ENCODE measurements around the gene NRXN3.

NRXN3 gene

GRCh38 chr14:78310272-78310671 is 140.1 kb downstream of the NRXN3 start:
- Mint-ChIP-seq H3K27me3 (ENCODE audit: low read depth) (peaks cover 7% of the 10 kb centered on the region), H3K4me3 (no peak overlapping the region), H3K27ac (no peak overlapping the region), H3K9me3 (no peaks in the 10 kb centered on the region), H3K36me3 (ENCODE audit: low read depth) (no peaks in the 10 kb centered on the region), H3K4me1 (ENCODE audit: low read depth) (no peaks in the 10 kb centered on the region)

- no peak overlapping the region for H3K4me3 Mint-ChIP-seq
- H3K4me1 Mint-ChIP-seq (ENCODE audit: low read depth): no peaks in the 10 kb centered on the region
- H3K36me3 Mint-ChIP-seq (ENCODE audit: low read depth): no peaks in the 10 kb centered on the region
- peaks cover 7% of the 10 kb centered on the region for H3K27me3 Mint-ChIP-seq (ENCODE audit: low read depth)
- H3K9me3 Mint-ChIP-seq: no peaks in the 10 kb centered on the region
- no peak overlapping the region for H3K27ac Mint-ChIP-seq
These were observed 143.3 kb downstream of the NRXN3 start for GRCh38 chr14:78313499-78313898.

GRCh38 chr14:78314484-78314883 is 144.3 kb downstream of the NRXN3 start:
- no peak overlapping the region for H3K4me3 Mint-ChIP-seq
- H3K27me3 Mint-ChIP-seq (ENCODE audit: low read depth): peaks cover 7% of the 10 kb centered on the region
- H3K27ac Mint-ChIP-seq: no peak overlapping the region
- H3K4me1 Mint-ChIP-seq (ENCODE audit: low read depth): no peaks in the 10 kb centered on the region
- H3K9me3 Mint-ChIP-seq: no peaks in the 10 kb centered on the region
- H3K36me3 Mint-ChIP-seq (ENCODE audit: low read depth): no peaks in the 10 kb centered on the region

GRCh38 chr14:78316052-78316451 is 145.9 kb downstream of the NRXN3 start:
- Mint-ChIP-seq H3K27me3 (ENCODE audit: low read depth) (peaks cover 13% of the 10 kb centered on the region), H3K36me3 (ENCODE audit: low read depth) (no peaks in the 10 kb centered on the region), H3K4me3 (no peak overlapping the region), H3K4me1 (ENCODE audit: low read depth) (no peaks in the 10 kb centered on the region), H3K27ac (no peak overlapping the region), H3K9me3 (no peaks in the 10 kb centered on the region)

- Mint-ChIP-seq H3K27ac (no peak overlapping the region), H3K27me3 (ENCODE audit: low read depth) (peaks cover 12% of the 10 kb centered on the region), H3K4me3 (no peak overlapping the region), H3K36me3 (ENCODE audit: low read depth) (no peaks in the 10 kb centered on the region), H3K4me1 (ENCODE audit: low read depth) (no peaks in the 10 kb centered on the region), H3K9me3 (no peaks in the 10 kb centered on the region)
These were observed 146.6 kb downstream of the NRXN3 start for GRCh38 chr14:78316786-78317185.

GRCh38 chr14:78319406-78319805 is 149.2 kb downstream of the NRXN3 start:
- Mint-ChIP-seq H3K27ac (no peak overlapping the region), H3K36me3 (ENCODE audit: low read depth) (no peaks in the 10 kb centered on the region), H3K4me3 (no peak overlapping the region), H3K9me3 (no peaks in the 10 kb centered on the region), H3K27me3 (ENCODE audit: low read depth) (peaks cover 6% of the 10 kb centered on the region), H3K4me1 (ENCODE audit: low read depth) (no peaks in the 10 kb centered on the region)

GRCh38 chr14:78319887-78320635 is 149.9 kb downstream of the NRXN3 start:
- H3K9me3 Mint-ChIP-seq: no peaks in the 10 kb centered on the region
- H3K27me3 Mint-ChIP-seq (ENCODE audit: low read depth): peaks cover 6% of the 10 kb centered on the region
- no peaks in the 10 kb centered on the region for H3K4me1 Mint-ChIP-seq (ENCODE audit: low read depth)
- no peak overlapping the region for H3K27ac Mint-ChIP-seq
- no peak overlapping the region for H3K4me3 Mint-ChIP-seq
- H3K36me3 Mint-ChIP-seq (ENCODE audit: low read depth): no peaks in the 10 kb centered on the region

GRCh38 chr14:78324353-78324752 is 154.2 kb downstream of the NRXN3 start:
- no peak overlapping the region for H3K27ac Mint-ChIP-seq
- no peaks in the 10 kb centered on the region for H3K4me1 Mint-ChIP-seq (ENCODE audit: low read depth)
- no peaks in the 10 kb centered on the region for H3K36me3 Mint-ChIP-seq (ENCODE audit: low read depth)
- no peak overlapping the region for H3K4me3 Mint-ChIP-seq
- peaks cover 6% of the 10 kb centered on the region for H3K27me3 Mint-ChIP-seq (ENCODE audit: low read depth)
- no peaks in the 10 kb centered on the region for H3K9me3 Mint-ChIP-seq

- no peaks in the 10 kb centered on the region for H3K27me3 Mint-ChIP-seq (ENCODE audit: low read depth)
- no peaks in the 10 kb centered on the region for H3K4me1 Mint-ChIP-seq (ENCODE audit: low read depth)
- H3K36me3 Mint-ChIP-seq (ENCODE audit: low read depth): no peaks in the 10 kb centered on the region
- H3K9me3 Mint-ChIP-seq: no peaks in the 10 kb centered on the region
- no peak overlapping the region for H3K4me3 Mint-ChIP-seq
- no peak overlapping the region for H3K27ac Mint-ChIP-seq
These were observed 155.7 kb downstream of the NRXN3 start for GRCh38 chr14:78325911-78326310.

- Mint-ChIP-seq H3K4me3 (no peak overlapping the region), H3K27me3 (ENCODE audit: low read depth) (no peaks in the 10 kb centered on the region), H3K4me1 (ENCODE audit: low read depth) (no peaks in the 10 kb centered on the region), H3K36me3 (ENCODE audit: low read depth) (no peaks in the 10 kb centered on the region), H3K27ac (no peak overlapping the region), H3K9me3 (no peaks in the 10 kb centered on the region)
These were observed 157.5 kb downstream of the NRXN3 start for GRCh38 chr14:78327426-78328221.

- H3K9me3 Mint-ChIP-seq: no peaks in the 10 kb centered on the region
- no peaks in the 10 kb centered on the region for H3K4me1 Mint-ChIP-seq (ENCODE audit: low read depth)
- no peak overlapping the region for H3K4me3 Mint-ChIP-seq
- H3K36me3 Mint-ChIP-seq (ENCODE audit: low read depth): no peaks in the 10 kb centered on the region
- no peak overlapping the region for H3K27ac Mint-ChIP-seq
- no peaks in the 10 kb centered on the region for H3K27me3 Mint-ChIP-seq (ENCODE audit: low read depth)
These were observed 159.2 kb downstream of the NRXN3 start for GRCh38 chr14:78329371-78329770.

GRCh38 chr14:78335531-78335930 is 165.4 kb downstream of the NRXN3 start:
- H3K4me1 Mint-ChIP-seq (ENCODE audit: low read depth): no peaks in the 10 kb centered on the region
- H3K36me3 Mint-ChIP-seq (ENCODE audit: low read depth): no peaks in the 10 kb centered on the region
- no peaks in the 10 kb centered on the region for H3K9me3 Mint-ChIP-seq
- no peak overlapping the region for H3K27ac Mint-ChIP-seq
- H3K27me3 Mint-ChIP-seq (ENCODE audit: low read depth): no peaks in the 10 kb centered on the region
- no peak overlapping the region for H3K4me3 Mint-ChIP-seq

GRCh38 chr14:78340250-78340649 is 170.1 kb downstream of the NRXN3 start:
- H3K4me1 Mint-ChIP-seq (ENCODE audit: low read depth): no peaks in the 10 kb centered on the region
- H3K9me3 Mint-ChIP-seq: no peaks in the 10 kb centered on the region
- no peak overlapping the region for H3K4me3 Mint-ChIP-seq
- no peaks in the 10 kb centered on the region for H3K27me3 Mint-ChIP-seq (ENCODE audit: low read depth)
- H3K27ac Mint-ChIP-seq: no peak overlapping the region
- H3K36me3 Mint-ChIP-seq (ENCODE audit: low read depth): no peaks in the 10 kb centered on the region

GRCh38 chr14:78341827-78342389 is 171.7 kb downstream of the NRXN3 start:
- Mint-ChIP-seq H3K36me3 (ENCODE audit: low read depth) (no peaks in the 10 kb centered on the region), H3K27me3 (ENCODE audit: low read depth) (no peaks in the 10 kb centered on the region), H3K4me1 (ENCODE audit: low read depth) (no peaks in the 10 kb centered on the region), H3K27ac (no peak overlapping the region), H3K9me3 (no peaks in the 10 kb centered on the region), H3K4me3 (no peak overlapping the region)

- Mint-ChIP-seq H3K9me3 (no peaks in the 10 kb centered on the region), H3K4me1 (ENCODE audit: low read depth) (no peaks in the 10 kb centered on the region), H3K36me3 (ENCODE audit: low read depth) (no peaks in the 10 kb centered on the region), H3K27ac (no peak overlapping the region), H3K27me3 (ENCODE audit: low read depth) (no peaks in the 10 kb centered on the region), H3K4me3 (no peak overlapping the region)
These were observed 172.7 kb downstream of the NRXN3 start for GRCh38 chr14:78342879-78343278.
